ENCODE data around the gene CFAP298. TPM values are rescaled to one million over a fixed set of nuclear protein-coding genes. Genes with fewer than 3 reads are reported as not detected.

Gene CFAP298
- total and polyA plus RNA-seq, 10 of the 15 experiments (the other 5 are each of a cell fraction or from before 2014, with no cell fraction given), result 9.5 to 79.1 (median 30.2) TPM

DNA sequence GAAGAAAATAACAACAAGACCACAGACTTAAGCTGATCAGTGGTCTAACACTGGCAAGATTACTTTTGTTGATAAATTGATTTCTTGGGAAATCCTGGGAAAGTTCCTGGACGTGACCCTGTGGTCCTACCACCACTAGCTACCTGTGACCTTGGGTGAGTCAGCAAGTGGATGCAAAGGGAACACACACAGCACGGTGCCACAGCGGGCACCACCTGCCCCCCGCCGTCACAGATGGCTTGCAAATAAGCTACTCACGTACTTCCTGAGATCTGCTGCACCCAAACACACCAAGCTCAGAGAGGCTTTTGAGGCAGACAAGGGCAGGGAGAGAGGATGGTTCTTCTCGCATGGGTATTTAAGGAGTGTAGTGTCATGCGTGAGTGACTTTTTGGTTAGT, 12.7 kb downstream of the CFAP298 start:
- H3K27ac ChIP-seq (ENCODE audit: control insufficient read depth, insufficient read depth), result no peak overlapping the region
- intact Hi-C loops (cut with micrococcal nuclease; ENCODE audit: unreplicated experiment), result no loop called here

More for the DNA sequence above, 12.7 kb downstream of the CFAP298 start:
- peaks cover 5 to 18% of the 10 kb centered on the region in 2 experiments; a peak in 3 of 4 replicates for H3K36me3 ChIP-seq (ENCODE audit: control insufficient read depth in 2 of 2, insufficient read depth in 2 of 2, low read length in 1 of 2)
- H3K9me3 ChIP-seq (replicated peaks; ENCODE audit: control insufficient read depth, insufficient read depth, low read length), result no peaks in the 10 kb centered on the region
- 41% methylated on average over 8 of the region's 8 CpGs for WGBS (ENCODE audit: insufficient coverage, insufficient replicate concordance, low lambda C conversion rate, missing lambda C conversion rate)
- no peak overlapping the region for H3K4me3 ChIP-seq
- CTCF ChIA-PET, result interaction anchor here (1.1 to 5.1 kb wide), 4 partner anchors 11 to 196 kb away, joined by 3 to 90 read pairs (median 26); partner anchors contain the start of gene CFAP298
- H3K79me2 ChIP-seq (ENCODE audit: control insufficient read depth, insufficient read depth, low read length), result no peaks in the 10 kb centered on the region
- no peak overlapping the region for H2AFZ ChIP-seq (ENCODE audit: control insufficient read depth, low read depth, low read length)
- POLR2A ChIA-PET, result no interaction called here
- TF ChIP-seq, protein P1, sequence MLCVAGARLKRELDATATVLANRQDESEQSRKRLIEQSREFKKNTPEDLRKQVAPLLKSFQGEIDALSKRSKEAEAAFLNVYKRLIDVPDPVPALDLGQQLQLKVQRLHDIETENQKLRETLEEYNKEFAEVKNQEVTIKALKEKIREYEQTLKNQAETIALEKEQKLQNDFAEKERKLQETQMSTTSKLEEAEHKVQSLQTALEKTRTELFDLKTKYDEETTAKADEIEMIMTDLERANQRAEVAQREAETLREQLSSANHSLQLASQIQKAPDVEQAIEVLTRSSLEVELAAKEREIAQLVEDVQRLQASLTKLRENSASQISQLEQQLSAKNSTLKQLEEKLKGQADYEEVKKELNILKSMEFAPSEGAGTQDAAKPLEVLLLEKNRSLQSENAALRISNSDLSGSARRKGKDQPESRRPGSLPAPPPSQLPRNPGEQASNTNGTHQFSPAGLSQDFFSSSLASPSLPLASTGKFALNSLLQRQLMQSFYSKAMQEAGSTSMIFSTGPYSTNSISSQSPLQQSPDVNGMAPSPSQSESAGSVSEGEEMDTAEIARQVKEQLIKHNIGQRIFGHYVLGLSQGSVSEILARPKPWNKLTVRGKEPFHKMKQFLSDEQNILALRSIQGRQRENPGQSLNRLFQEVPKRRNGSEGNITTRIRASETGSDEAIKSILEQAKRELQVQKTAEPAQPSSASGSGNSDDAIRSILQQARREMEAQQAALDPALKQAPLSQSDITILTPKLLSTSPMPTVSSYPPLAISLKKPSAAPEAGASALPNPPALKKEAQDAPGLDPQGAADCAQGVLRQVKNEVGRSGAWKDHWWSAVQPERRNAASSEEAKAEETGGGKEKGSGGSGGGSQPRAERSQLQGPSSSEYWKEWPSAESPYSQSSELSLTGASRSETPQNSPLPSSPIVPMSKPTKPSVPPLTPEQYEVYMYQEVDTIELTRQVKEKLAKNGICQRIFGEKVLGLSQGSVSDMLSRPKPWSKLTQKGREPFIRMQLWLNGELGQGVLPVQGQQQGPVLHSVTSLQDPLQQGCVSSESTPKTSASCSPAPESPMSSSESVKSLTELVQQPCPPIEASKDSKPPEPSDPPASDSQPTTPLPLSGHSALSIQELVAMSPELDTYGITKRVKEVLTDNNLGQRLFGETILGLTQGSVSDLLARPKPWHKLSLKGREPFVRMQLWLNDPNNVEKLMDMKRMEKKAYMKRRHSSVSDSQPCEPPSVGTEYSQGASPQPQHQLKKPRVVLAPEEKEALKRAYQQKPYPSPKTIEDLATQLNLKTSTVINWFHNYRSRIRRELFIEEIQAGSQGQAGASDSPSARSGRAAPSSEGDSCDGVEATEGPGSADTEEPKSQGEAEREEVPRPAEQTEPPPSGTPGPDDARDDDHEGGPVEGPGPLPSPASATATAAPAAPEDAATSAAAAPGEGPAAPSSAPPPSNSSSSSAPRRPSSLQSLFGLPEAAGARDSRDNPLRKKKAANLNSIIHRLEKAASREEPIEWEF (IDR thresholded peaks at IDR 0.05; ENCODE audit: insufficient replicate concordance, low read depth, low read length), result no peak
- TF ChIP-seq IRF4 (IDR thresholded peaks at IDR 0.05; ENCODE audit: low read depth, low read length) (no peak), TARDBP (IDR thresholded peaks at IDR 0.05; ENCODE audit: borderline replicate concordance) (no peak), TCF3 (IDR thresholded peaks at IDR 0.05; ENCODE audit: borderline replicate concordance, insufficient read depth, low read depth, low read length) (no peak), MXI1 (IDR thresholded peaks at IDR 0.05; ENCODE audit: low read depth, low read length) (no peak)
- in situ Hi-C loops (cut with MboI), result no loop called here
- SMC1A ChIA-PET (ENCODE audit: uncharacterized antibody, unreplicated experiment), result interaction anchor here (2.6 kb wide), 1 partner anchor 197 kb away, joined by 13 read pairs; no protein-coding TSS in a partner anchor
- H3K27me3 ChIP-seq (replicated peaks in 1 of 2; ENCODE audit: control insufficient read depth in 2 of 2, insufficient read depth in 2 of 2, low read length in 1 of 2), result no peaks in the 10 kb centered on the region
- no peak overlapping the region for H3K4me2 ChIP-seq (ENCODE audit: control insufficient read depth, insufficient read depth)
- BruUV-seq (replicated peaks), result no TSS peak
- H4K20me1 ChIP-seq (ENCODE audit: control insufficient read depth, insufficient read depth), result no peaks in the 10 kb centered on the region
- no peak overlapping the region for H3K9ac ChIP-seq (ENCODE audit: control insufficient read depth, insufficient read depth, low read length)
- ATAC-seq (no peak), FAIRE-seq (no peak), DNase-seq (ENCODE audit: low read depth, low spot score) (no peak)
- RAD21 ChIA-PET (ENCODE audit: unreplicated experiment), result interaction anchor here (0.6 to 3.2 kb wide), 2 partner anchors 175 to 196 kb away, joined by 3 to 17 read pairs; no protein-coding TSS in a partner anchor
- H3K4me1 ChIP-seq (ENCODE audit: control insufficient read depth, insufficient read depth, low read length), result no peaks in the 10 kb centered on the region
